Prostate gland (tissue), 2 donors: Measurements from ENCODE around the gene ADAMTS10.

Experiments
- POLR2A ChIP-seq: fragments of 450-650 bp; IDR thresholded peaks from one replicate; pipeline ENCODE4 v1.6.1; 2016; ENCODE audit warnings: antibody characterized with exemption, mild to moderate bottlenecking
- POLR2AphosphoS5 ChIP-seq: sonication (generic); formaldehyde crosslinking; IDR thresholded peaks from one replicate; pipeline ENCODE4 v1.6.1; 2017; ENCODE audit warnings: antibody characterized with exemption
- TF ChIP-seq, protein P1 (sequence below), 4 experiments: fragments of 200-600 bp in 2 of 4; fragments of 450-650 bp in 2 of 4; sonication (generic) in 2 of 4; IDR thresholded peaks; 1 replicate in 3 of 4; 2 replicates in 1 of 4; pipeline ENCODE4 v1.5.1; 2016 to 2019; ENCODE audit warnings: antibody characterized with exemption in 4 of 4, mild to moderate bottlenecking in 2 of 4, moderate library complexity in 2 of 4

- TF ChIP-seq POLR2AphosphoS5 = no peak
- TF ChIP-seq, protein P1, sequence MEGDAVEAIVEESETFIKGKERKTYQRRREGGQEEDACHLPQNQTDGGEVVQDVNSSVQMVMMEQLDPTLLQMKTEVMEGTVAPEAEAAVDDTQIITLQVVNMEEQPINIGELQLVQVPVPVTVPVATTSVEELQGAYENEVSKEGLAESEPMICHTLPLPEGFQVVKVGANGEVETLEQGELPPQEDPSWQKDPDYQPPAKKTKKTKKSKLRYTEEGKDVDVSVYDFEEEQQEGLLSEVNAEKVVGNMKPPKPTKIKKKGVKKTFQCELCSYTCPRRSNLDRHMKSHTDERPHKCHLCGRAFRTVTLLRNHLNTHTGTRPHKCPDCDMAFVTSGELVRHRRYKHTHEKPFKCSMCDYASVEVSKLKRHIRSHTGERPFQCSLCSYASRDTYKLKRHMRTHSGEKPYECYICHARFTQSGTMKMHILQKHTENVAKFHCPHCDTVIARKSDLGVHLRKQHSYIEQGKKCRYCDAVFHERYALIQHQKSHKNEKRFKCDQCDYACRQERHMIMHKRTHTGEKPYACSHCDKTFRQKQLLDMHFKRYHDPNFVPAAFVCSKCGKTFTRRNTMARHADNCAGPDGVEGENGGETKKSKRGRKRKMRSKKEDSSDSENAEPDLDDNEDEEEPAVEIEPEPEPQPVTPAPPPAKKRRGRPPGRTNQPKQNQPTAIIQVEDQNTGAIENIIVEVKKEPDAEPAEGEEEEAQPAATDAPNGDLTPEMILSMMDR (IDR thresholded peaks at IDR 0.05) = no peak
- no peak for TF ChIP-seq POLR2A
These were observed 3.1 kb downstream of the ADAMTS10 start for GRCh38 chr19:8607386-8607785.
